ENCODE data around the gene SLC4A1AP. TPM values are rescaled to one million over a fixed set of nuclear protein-coding genes. Genes with fewer than 3 reads are reported as not detected.
"Not testable (repeated sequence)": the region's sequence is repeated elsewhere in the genome, so short reads cannot be mapped to it uniquely, and the experiment has no call there.

Gene SLC4A1AP
- total and polyA plus RNA-seq, 9 of the 15 experiments (the other 6 are each of a cell fraction or from before 2014, with no cell fraction given), result 8.1 to 40.5 (median 35.3) TPM

DNA sequence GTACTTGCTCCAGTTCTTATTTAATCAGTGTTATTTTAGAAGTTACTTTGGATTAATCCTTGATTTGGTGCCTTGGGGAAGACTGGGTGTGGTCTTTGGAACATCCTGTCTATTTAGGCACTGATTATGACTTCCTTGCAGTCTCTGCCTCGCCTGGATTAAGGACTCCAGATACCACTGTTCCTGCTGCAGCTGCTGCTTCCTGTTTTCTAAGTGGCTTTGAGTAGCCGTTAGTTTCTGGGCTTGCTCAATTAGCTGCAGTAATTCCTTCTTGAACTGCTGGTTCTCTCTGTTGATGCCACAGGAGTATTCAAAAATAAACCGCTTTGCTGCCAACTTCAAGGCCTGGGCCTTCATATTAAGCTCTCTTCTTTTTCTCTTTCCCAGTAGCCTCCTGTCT, 36.8 kb upstream of the SLC4A1AP start:
- CTCF ChIA-PET (ENCODE audit: low intra/inter-chr PET ratio); BruUV-seq (replicated peaks); in situ Hi-C loops (cut with MboI); H2AFZ ChIP-seq (ENCODE audit: low read depth, low read length); H3K4me2 ChIP-seq (ENCODE audit: insufficient read depth, low read length); H3K9me1 ChIP-seq (ENCODE audit: control insufficient read depth, insufficient read depth, low read length); H3K9me3 ChIP-seq (replicated peaks; ENCODE audit: control insufficient read depth, insufficient read depth, low read depth, low read length); H3K27me3 ChIP-seq (ENCODE audit: control insufficient read depth in 2 of 2, insufficient read depth in 2 of 2, low read length in 2 of 2); H3K9ac ChIP-seq (ENCODE audit: insufficient read depth in 1 of 2, low read depth in 2 of 2, low read length in 2 of 2); H3K4me3 ChIP-seq; H4K20me1 ChIP-seq (replicated peaks; ENCODE audit: control insufficient read depth, insufficient read depth, low read length): not testable (repeated sequence)
- intact Hi-C loops (cut with micrococcal nuclease), result loop anchor here (10.0 kb wide), 1 partner anchor 142 kb away; the partner anchor contains the start of gene IFT172
- POLR2A ChIA-PET, result interaction anchor here (0.9 to 2.5 kb wide), 3 partner anchors 19 to 218 kb away, joined by 3 to 5 read pairs (median 4); partner anchors contain the start of gene PPM1G
- 0 out of 2 replicates have a peak, but pooled peaks have one; percentile 35 for TF ChIP-seq SPI1 (IDR thresholded peaks at IDR 0.05; ENCODE audit: borderline replicate concordance, low read depth, low read length)
- TF ChIP-seq CTBP1 (IDR thresholded peaks at IDR 0.05; ENCODE audit: borderline replicate concordance), result 0 out of 2 replicates have a peak, but pooled peaks have one; percentile 20
- 0 out of 4 replicates have a peak, but pooled peaks of 1 of the 2 experiments have one; percentile 27 for TF ChIP-seq KDM1A (IDR thresholded peaks at IDR 0.05)
- Histone ChIP-seq H3K36me3 (ENCODE audit: control insufficient read depth, insufficient read depth, low read length) (peaks cover 54% of the 10 kb centered on the region), H3K4me1 (replicated peaks in 1 of 2; ENCODE audit: control insufficient read depth in 2 of 2, insufficient read depth in 2 of 2, low read length in 2 of 2) (peaks cover 0 to 11% of the 10 kb centered on the region in 2 experiments; a peak in 4 of 5 replicates), H3K79me2 (ENCODE audit: control insufficient read depth, insufficient read depth, low read length) (peaks cover 19% of the 10 kb centered on the region), H3K27ac (ENCODE audit: extremely low read depth, low read depth, low read length) (peak overlapping the region; percentile 37; the same call in 1 of the 3 replicates)
- ATAC-seq (peak; percentile 16; the same call in 2 of the 3 replicates), FAIRE-seq (peak; percentile 49), DNase-seq (ENCODE audit: extremely low read depth in 1 of 4, low spot score in 3 of 4) (peak in 1 of 4 experiments; percentile 33)
- 25% methylated on average over 3 of the region's 3 CpGs for WGBS (ENCODE audit: insufficient coverage, low coverage, missing lambda C conversion rate)
